GM18858 (cell line): ENCODE data around the gene UST.
"Not testable (repeated sequence)": the region's sequence is repeated elsewhere in the genome, so short reads cannot be mapped to it uniquely, and the experiment has no call there.

Experiments used
- ATAC-seq: cut with Tn5 transposase; IDR thresholded peaks from one replicate; pipeline ENCODE4 v1.9.1; 2021; ENCODE audit not compliant: unreplicated experiment

UST gene

GRCh38 chr6:148968771-148969602 lies 222.2 kb downstream of the UST start:
- no peak for ATAC-seq

- ATAC-seq: no peak
Observed at GRCh38 chr6:148969603-148970061, 222.8 kb downstream of the UST start.

- no peak for ATAC-seq
Observed at GRCh38 chr6:148971031-148971927, 224.4 kb downstream of the UST start.

GRCh38 chr6:148972481-148972880 lies 225.7 kb downstream of the UST start:
- ATAC-seq: no peak

- ATAC-seq: no peak
Observed at GRCh38 chr6:148973538-148974208, 226.8 kb downstream of the UST start.

GRCh38 chr6:148974351-148974750 lies 227.5 kb downstream of the UST start:
- no peak for ATAC-seq

GRCh38 chr6:148978298-148978697 lies 231.5 kb downstream of the UST start:
- ATAC-seq: not testable (repeated sequence)

GRCh38 chr6:148979014-148979901 lies 232.4 kb downstream of the UST start:
- ATAC-seq: no peak

GRCh38 chr6:148980234-148980633 lies 233.4 kb downstream of the UST start:
- ATAC-seq: no peak

GRCh38 chr6:148981515-148981914 lies 234.7 kb downstream of the UST start:
- no peak for ATAC-seq

GRCh38 chr6:148983101-148983761 lies 236.4 kb downstream of the UST start:
- no peak for ATAC-seq

- ATAC-seq: no peak
Observed at GRCh38 chr6:148983966-148984365, 237.1 kb downstream of the UST start.

GRCh38 chr6:148984531-148985056 lies 237.8 kb downstream of the UST start:
- ATAC-seq: no peak

GRCh38 chr6:148985499-148985898 lies 238.7 kb downstream of the UST start:
- no peak for ATAC-seq

GRCh38 chr6:148986608-148987007 lies 239.8 kb downstream of the UST start:
- no peak for ATAC-seq

- no peak for ATAC-seq
Observed at GRCh38 chr6:148987982-148988381, 241.2 kb downstream of the UST start.

- no peak for ATAC-seq
Observed at GRCh38 chr6:148989585-148989984, 242.8 kb downstream of the UST start.

GRCh38 chr6:148990403-148990802 lies 243.6 kb downstream of the UST start:
- ATAC-seq: no peak

- ATAC-seq: no peak
Observed at GRCh38 chr6:148996815-148997214, 250.0 kb downstream of the UST start.

- no peak for ATAC-seq
Observed at GRCh38 chr6:148997865-148998264, 251.0 kb downstream of the UST start.
